Keratinocyte (primary cell): ENCODE measurements around the gene CSNK1D.
A peak's percentile ranks its signal among the peaks of the same experiment; 100 is the strongest.

Source experiments
- CTCF ChIP-seq, 3 experiments: IDR thresholded peaks in 1 of 3; conservative IDR thresholded peaks in 1 of 3; optimal IDR thresholded peaks in 1 of 3; 2 replicates in 2 of 3; 3 replicates in 1 of 3; pipeline versions ENCODE3 to v1.5.1; 2011; ENCODE audit warnings: low read length in 3 of 3, mild to moderate bottlenecking in 3 of 3, moderate library complexity in 2 of 3, control low read depth in 1 of 3, inconsistent platforms in 1 of 3; ENCODE audit not compliant: insufficient read depth in 2 of 3; ENCODE audit errors: extremely low read depth in 1 of 3
- EZH2 ChIP-seq: IDR thresholded peaks from one replicate; pipeline ENCODE4 v1.6.1; 2012; ENCODE audit warnings: inconsistent platforms, mild to moderate bottlenecking, low read length, moderate library complexity

- TF ChIP-seq CTCF (optimal IDR thresholded peaks at IDR 0.05 in 1 of 3, IDR thresholded peaks at IDR 0.05 in 1 of 3, conservative IDR thresholded peaks at IDR 0.05 in 1 of 3; ENCODE audit: extremely low read depth in 1 of 3, insufficient read depth in 2 of 3, low read length in 3 of 3) (peak in 1 of 3 experiments; percentile 42), EZH2 (no peak)
Measured at GRCh38 chr17:82257473-82257872, 16.0 kb downstream of the CSNK1D start.
